Gastrocnemius medialis (tissue), 4 donors: ENCODE results near the gene TRIM67.

Experiments used
- POLR2A ChIP-seq, 2 donors: fragments of 450-650 bp; IDR thresholded peaks; one replicate each; pipeline ENCODE4 v1.6.1; 2017; ENCODE audit warnings: antibody characterized with exemption in 2 of 2, mild to moderate bottlenecking in 2 of 2, moderate library complexity in 2 of 2
- TF ChIP-seq, protein P1 (sequence below), 5 experiments: fragments of 450-650 bp in 3 of 5; fragments of 200-600 bp in 2 of 5; sonication (generic) in 2 of 5; IDR thresholded peaks in 4 of 5; conservative IDR thresholded peaks in 1 of 5; 1 replicate in 4 of 5; 2 replicates in 1 of 5; pipeline ENCODE4 v1.5.1; 2016 to 2019; ENCODE audit warnings: antibody characterized with exemption in 5 of 5, mild to moderate bottlenecking in 3 of 5, moderate library complexity in 3 of 5

DNA sequence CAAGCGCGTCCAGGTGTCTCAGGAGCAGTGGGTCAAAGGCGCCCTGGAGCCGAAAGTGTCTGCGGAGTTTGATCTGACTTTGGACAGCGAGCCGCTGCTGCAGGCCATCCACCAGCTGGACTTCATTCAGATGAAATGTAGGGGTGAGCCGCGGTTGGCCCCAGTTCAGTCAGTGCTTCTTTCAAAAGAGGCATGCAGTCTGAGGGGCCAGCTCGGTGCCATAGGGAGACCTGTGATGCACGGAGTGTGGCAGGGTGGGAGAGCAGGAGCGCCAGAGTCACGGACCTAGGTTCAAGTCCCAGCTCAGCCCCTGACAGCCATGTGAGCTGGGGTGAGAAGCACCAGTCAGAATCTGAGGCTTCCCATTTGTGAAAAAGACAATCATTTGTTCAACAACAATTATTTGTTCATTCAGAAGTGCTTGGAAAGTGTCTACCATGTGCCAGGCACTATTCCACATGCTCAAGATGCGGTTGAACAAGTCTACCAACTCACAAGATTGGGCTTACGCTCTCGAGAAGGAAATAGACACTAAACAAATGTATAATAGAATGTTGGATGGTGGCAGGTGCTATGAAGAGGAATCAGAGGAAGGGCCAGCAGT, 39.6 kb downstream of the TRIM67 start:
- TF ChIP-seq, protein P1, sequence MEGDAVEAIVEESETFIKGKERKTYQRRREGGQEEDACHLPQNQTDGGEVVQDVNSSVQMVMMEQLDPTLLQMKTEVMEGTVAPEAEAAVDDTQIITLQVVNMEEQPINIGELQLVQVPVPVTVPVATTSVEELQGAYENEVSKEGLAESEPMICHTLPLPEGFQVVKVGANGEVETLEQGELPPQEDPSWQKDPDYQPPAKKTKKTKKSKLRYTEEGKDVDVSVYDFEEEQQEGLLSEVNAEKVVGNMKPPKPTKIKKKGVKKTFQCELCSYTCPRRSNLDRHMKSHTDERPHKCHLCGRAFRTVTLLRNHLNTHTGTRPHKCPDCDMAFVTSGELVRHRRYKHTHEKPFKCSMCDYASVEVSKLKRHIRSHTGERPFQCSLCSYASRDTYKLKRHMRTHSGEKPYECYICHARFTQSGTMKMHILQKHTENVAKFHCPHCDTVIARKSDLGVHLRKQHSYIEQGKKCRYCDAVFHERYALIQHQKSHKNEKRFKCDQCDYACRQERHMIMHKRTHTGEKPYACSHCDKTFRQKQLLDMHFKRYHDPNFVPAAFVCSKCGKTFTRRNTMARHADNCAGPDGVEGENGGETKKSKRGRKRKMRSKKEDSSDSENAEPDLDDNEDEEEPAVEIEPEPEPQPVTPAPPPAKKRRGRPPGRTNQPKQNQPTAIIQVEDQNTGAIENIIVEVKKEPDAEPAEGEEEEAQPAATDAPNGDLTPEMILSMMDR (IDR thresholded peaks at IDR 0.05 in 4 of 5, conservative IDR thresholded peaks at IDR 0.05 in 1 of 5) = no peak
- no peak for TF ChIP-seq POLR2A (IDR thresholded peaks at IDR 0.05)
